HepG2 (cell line): ENCODE results near the gene GDF9. TPM values are rescaled to one million over a fixed set of nuclear protein-coding genes. Genes with fewer than 3 reads are reported as not detected.

ENCODE experiments used
- ATAC-seq: fragments of 200-7000 bp; cut with Tn5 transposase; 3 replicates; pipeline ENCODE4 v1.9.1; 2020; ENCODE audit warnings: mild to moderate bottlenecking, moderate library complexity
- BruUV-seq: library from RNA; stranded (reverse); fragments of 400-500 nt; replicated peaks from 2 replicates; lab custom pipeline; 2021; lab: Mats Ljungman, UMichigan
- CTCF ChIA-PET: fragments of 300-600 bp; formaldehyde crosslinking; extraction: SDS; loops from one replicate; lab custom pipeline; 2021; ENCODE audit warnings: low total read pairs, inconsistent platforms, low intra/inter-chr PET ratio; lab: Yijun Ruan, JAX
- POLR2A ChIA-PET: fragments of 350-600 bp; sonication (Branson Sonifier 250); formaldehyde crosslinking; loops from one replicate; lab custom pipeline; 2020; ENCODE audit warnings: antibody characterized with exemption, inconsistent platforms; lab: Yijun Ruan, JAX
- DNase-seq: peaks from one replicate; pipeline ENCODE4 v3.0.0-alpha.2; 2015; ENCODE audit warnings: low spot score
- FAIRE-seq: peaks from 3 replicates; lab custom pipeline; 2011; peaks lifted over from hg19 to GRCh38; lab: Jason Lieb, UNC
- H2AFZ ChIP-seq: one replicate; pipeline ENCODE4 v1.6.1; 2011; ENCODE audit warnings: low read length, inconsistent platforms
- H3K27ac ChIP-seq: fragments of 300-600 bp; 3 replicates; pipeline ENCODE4 v1.8.0; 2011; ENCODE audit warnings: mixed run types, mild to moderate bottlenecking, mixed read lengths, low read length, inconsistent platforms; ENCODE audit not compliant: insufficient read depth; ENCODE audit errors: extremely low read length
- H3K27me3 ChIP-seq, 2 experiments: fragments of 200-600 bp in 1 of 2; 2 replicates in 1 of 2; 3 replicates in 1 of 2; pipeline versions ENCODE4 v1.6.0 to v1.8.0; 2011; ENCODE audit warnings: low read length in 2 of 2, mild to moderate bottlenecking in 2 of 2, moderate library complexity in 2 of 2, inconsistent platforms in 1 of 2; ENCODE audit not compliant: insufficient read depth in 2 of 2, control insufficient read depth in 1 of 2
- H3K36me3 ChIP-seq, 2 experiments: fragments of 200-600 bp in 1 of 2; replicated peaks in 1 of 2; 2 replicates in 1 of 2; 3 replicates in 1 of 2; pipeline versions ENCODE4 v1.5.1 to v1.8.0; 2011; ENCODE audit warnings: low read length in 2 of 2, inconsistent platforms in 1 of 2; ENCODE audit not compliant: insufficient read depth in 2 of 2, control insufficient read depth in 1 of 2
- H3K4me1 ChIP-seq: 2 replicates; pipeline ENCODE4 v1.5.1; 2012; ENCODE audit warnings: low read length, inconsistent platforms; ENCODE audit not compliant: insufficient read depth
- H3K4me2 ChIP-seq: 2 replicates; pipeline ENCODE4 v1.6.0; 2011; ENCODE audit warnings: low read depth, low read length, inconsistent platforms
- H3K4me3 ChIP-seq, 3 experiments: fragments of 200-600 bp in 1 of 3; sonication (generic), shearing (Covaris generic) in 1 of 3; replicated peaks in 1 of 3; 2 replicates each; pipeline ENCODE4 v1.5.1; 2011 to 2016; ENCODE audit warnings: low read length in 3 of 3, inconsistent platforms in 2 of 3, low read depth in 2 of 3, mild to moderate bottlenecking in 2 of 3, control low read depth in 1 of 3, mixed read lengths in 1 of 3; ENCODE audit not compliant: insufficient read depth in 1 of 3
- H3K79me2 ChIP-seq: one replicate; pipeline ENCODE4 v1.6.1; 2011; ENCODE audit warnings: low read length, inconsistent platforms; ENCODE audit not compliant: insufficient read depth
- H3K9ac ChIP-seq: 2 replicates; pipeline ENCODE4 v1.6.0; 2011; ENCODE audit warnings: mild to moderate bottlenecking, low read depth, low read length, inconsistent platforms; ENCODE audit not compliant: insufficient read depth
- H3K9me3 ChIP-seq: 2 replicates; pipeline ENCODE4 v1.5.1; 2012; ENCODE audit warnings: mild to moderate bottlenecking, low read length
- H4K20me1 ChIP-seq: 2 replicates; pipeline ENCODE4 v1.6.0; 2011; ENCODE audit warnings: inconsistent platforms, mild to moderate bottlenecking, low read length, moderate library complexity; ENCODE audit not compliant: insufficient read depth
- ELF4 ChIP-seq: sonication (generic); formaldehyde crosslinking; IDR thresholded peaks from 2 replicates; pipeline ENCODE4 v1.5.0; 2020; ENCODE audit warnings: missing genetic modification reagents, mild to moderate bottlenecking, moderate library complexity, borderline replicate concordance
- HDAC6 ChIP-seq: fragments of 200-600 bp; sonication (generic); IDR thresholded peaks from 2 replicates; pipeline ENCODE4 v1.7.0; 2017; ENCODE audit warnings: mild to moderate bottlenecking, antibody characterized with exemption, low read length, low read depth
- HOXA3 ChIP-seq: sonication (generic); formaldehyde crosslinking; IDR thresholded peaks from 2 replicates; pipeline ENCODE4 v1.5.0; 2020; ENCODE audit warnings: missing genetic modification reagents
- NCOR1 ChIP-seq: fragments of 200-600 bp; sonication (generic); IDR thresholded peaks from 2 replicates; pipeline ENCODE4 v1.7.0; 2017; ENCODE audit warnings: antibody characterized with exemption, low read length, borderline replicate concordance
- NFIB ChIP-seq: sonication (generic); formaldehyde crosslinking; IDR thresholded peaks from 2 replicates; pipeline ENCODE4 v1.9.0; 2021; ENCODE audit warnings: missing genetic modification reagents, mild to moderate bottlenecking, borderline replicate concordance
- NFYC ChIP-seq: IDR thresholded peaks from 2 replicates; pipeline ENCODE4 v1.6.1; 2016; ENCODE audit warnings: missing genetic modification reagents, missing compliant biosample characterization
- ZBTB33 ChIP-seq: sonication (generic); formaldehyde crosslinking; IDR thresholded peaks from 2 replicates; pipeline ENCODE4 v1.4.0; 2020; ENCODE audit warnings: missing genetic modification reagents
- ZBTB38 ChIP-seq: sonication (generic); formaldehyde crosslinking; IDR thresholded peaks from 2 replicates; pipeline ENCODE4 v1.5.1; 2020; ENCODE audit warnings: mild to moderate bottlenecking, missing genetic modification reagents
- ZBTB42 ChIP-seq: sonication (generic); formaldehyde crosslinking; IDR thresholded peaks from 2 replicates; pipeline ENCODE4 v1.5.0; 2020; ENCODE audit warnings: mild to moderate bottlenecking, missing genetic modification reagents
- ZNF275 ChIP-seq: sonication (generic); formaldehyde crosslinking; IDR thresholded peaks from 2 replicates; pipeline ENCODE4 v1.8.0; 2022; ENCODE audit warnings: missing genetic modification reagents, mild to moderate bottlenecking, inconsistent platforms, borderline replicate concordance
- ZNF362 ChIP-seq: sonication (generic); formaldehyde crosslinking; IDR thresholded peaks from 2 replicates; pipeline ENCODE4 v1.4.0; 2020; ENCODE audit warnings: missing genetic modification reagents, mild to moderate bottlenecking, borderline replicate concordance
- ZNF687 ChIP-seq: sonication (generic); formaldehyde crosslinking; IDR thresholded peaks from 2 replicates; pipeline ENCODE4 v1.5.1; 2020; ENCODE audit warnings: mild to moderate bottlenecking, missing genetic modification reagents, moderate library complexity
- WGBS: methylation state at CpG from one replicate; pipeline ENCODE4 v1.1.6; 2017; ENCODE audit warnings: low lambda C conversion rate; 5-methylcytosine and 5-hydroxymethylcytosine counted together
- in situ Hi-C: cut with HindIII; loops from 2 replicates; pipeline ENCODE4 v1.10.0; 2017; ENCODE audit warnings: low pct_unique_long_range_greater_than_20kb; ENCODE audit not compliant: extremely low pct_ligation_motif_present
- intact Hi-C: fragments of 100-400 bp; cut with micrococcal nuclease; formaldehyde crosslinking; loops from one replicate; pipeline ENCODE4 v1.10.0; 2022; ENCODE audit not compliant: unreplicated experiment
- polyA plus RNA-seq, 8 experiments: library from polyadenylated mRNA; depleted of rRNA in 3 of 8; stranded (reverse) in 7 of 8; unstranded in 1 of 8; fragments of >200 nt; fragmentation: Illumina TruSeq in 4 of 8; extraction: Trizol in 4 of 8; gene quantifications; 2 replicates each; pipeline versions ENCODE4 v1.2.1 to v1.2.3, GENCODE V29; 2011 to 2016; ENCODE audit warnings: low read depth in 4 of 8, missing spikeins in 1 of 8, mixed read lengths in 1 of 8; ENCODE audit not compliant: insufficient read depth in 1 of 8
- total RNA-seq, 5 experiments: library from RNA; depleted of rRNA; stranded (reverse); fragments of >200 nt; fragmentation: Illumina TruSeq; extraction: Trizol; gene quantifications; 2 replicates each; pipeline ENCODE4 v1.2.3, GENCODE V29; 2016; ENCODE audit warnings: low read depth in 1 of 5

The GDF9 gene
- total and polyA plus RNA-seq, 2 of the 13 experiments (the other 11 are each of a cell fraction or from before 2014, with no cell fraction given), result 0.33 to 0.38 TPM

GRCh38 chr5:132815454-132815853, 50.8 kb downstream of the GDF9 start (continued):
- TF ChIP-seq NFIB (CRISPR knock-in tag) (no peak), ZBTB42 (CRISPR knock-in tag) (no peak), HDAC6 (no peak), NFYC (CRISPR knock-in tag) (no peak), ELF4 (CRISPR knock-in tag) (no peak)

- Histone ChIP-seq H3K27ac (peak overlapping the region; percentile 12), H3K79me2 (no peaks in the 10 kb centered on the region), H3K4me2 (no peak overlapping the region), H3K27me3 (no peaks in the 10 kb centered on the region), H3K36me3 (no peaks in the 10 kb centered on the region), H3K4me1 (peaks cover 58% of the 10 kb centered on the region), H3K9me3 (no peaks in the 10 kb centered on the region), H3K4me3 (no peak overlapping the region; a peak in 1 of 6 replicates), H2AFZ (no peak overlapping the region), H4K20me1 (no peaks in the 10 kb centered on the region), H3K9ac (no peak overlapping the region)
- DNase-seq, result no peak
- no TSS peak for BruUV-seq
- POLR2A ChIA-PET, result interaction anchor here (1.1 to 1.5 kb wide), 2 partner anchors 8 to 25 kb away, joined by 3 to 5 read pairs; no protein-coding TSS in a partner anchor
- CTCF ChIA-PET, result no interaction called here
- FAIRE-seq, result no peak
- intact Hi-C loops, result no loop called here
- WGBS, result 98% methylated on average over 75 of the region's 81 CpGs
- in situ Hi-C loops, result loop anchor here (5.0 kb wide), 1 partner anchor 42 kb away; no protein-coding TSS in a partner anchor
- ATAC-seq, result no peak
- peak; percentile 71 for TF ChIP-seq HOXA3
- 0 out of 2 replicates have a peak, but pooled peaks have one; percentile 38 for TF ChIP-seq ZBTB33 (CRISPR knock-in tag)
- TF ChIP-seq NCOR1, result no peak
- peak; percentile 88 for TF ChIP-seq ZBTB38 (CRISPR knock-in tag)
- no peak for TF ChIP-seq ZNF275
- no peak for TF ChIP-seq ZNF362
- peak; percentile 15; the same call in 1 of the 2 replicates for TF ChIP-seq ZNF687 (CRISPR knock-in tag)
Observed at GRCh38 chr5:132814503-132815294, 51.6 kb downstream of the GDF9 start.
